Neural progenitor cell (in vitro differentiated cells): ENCODE results near the gene NCF2.

ENCODE experiments used
- CTCF ChIP-seq: fragments of 200-600 bp; sonication (generic); IDR thresholded peaks from 2 replicates; pipeline ENCODE4 v1.5.1; 2017; ENCODE audit warnings: antibody characterized with exemption, mild to moderate bottlenecking
- EZH2 ChIP-seq: fragments of 200-600 bp; sonication (generic); IDR thresholded peaks from 2 replicates; pipeline ENCODE4 v1.6.1; 2017; ENCODE audit warnings: antibody characterized with exemption, mild to moderate bottlenecking, moderate library complexity

GRCh38 chr1:183585038-183585437 is 5.2 kb downstream of the NCF2 start:
- TF ChIP-seq CTCF (no peak), EZH2 (no peak)
